GM19324 (cell line): ENCODE data around the gene KRT14.
"Not testable (repeated sequence)": the region's sequence is repeated elsewhere in the genome, so short reads cannot be mapped to it uniquely, and the experiment has no call there.

Experiments
- ATAC-seq: cut with Tn5 transposase; IDR thresholded peaks from one replicate; pipeline ENCODE4 v1.9.1; 2021; ENCODE audit warnings: mild to moderate bottlenecking, moderate library complexity; ENCODE audit not compliant: unreplicated experiment, low FRiP score

The KRT14 gene

GRCh38 chr17:41580244-41580575, 6.5 kb downstream of the KRT14 start:
- no peak for ATAC-seq

- ATAC-seq, result no peak
Observed at GRCh38 chr17:41579484-41580243, 7.0 kb downstream of the KRT14 start.

- ATAC-seq, result no peak
Observed at GRCh38 chr17:41578971-41579370, 7.7 kb downstream of the KRT14 start.

GRCh38 chr17:41578538-41578937, 8.2 kb downstream of the KRT14 start:
- ATAC-seq, result no peak

- ATAC-seq, result not testable (repeated sequence)
Observed at GRCh38 chr17:41576740-41577139, 10.0 kb downstream of the KRT14 start.

GRCh38 chr17:41575336-41575735, 11.4 kb downstream of the KRT14 start:
- ATAC-seq, result no peak

GRCh38 chr17:41571561-41572434, 14.9 kb downstream of the KRT14 start, which contains the start of gene KRT9:
TSS of gene KRT9 (minus strand) at chr17:41572059. CDS start at chr17:41571992, 67 bp downstream.
- ATAC-seq, result no peak

GRCh38 chr17:41567317-41567716, 19.4 kb downstream of the KRT14 start:
- no peak for ATAC-seq

- no peak for ATAC-seq
Observed at GRCh38 chr17:41565338-41565737, 21.4 kb downstream of the KRT14 start.

GRCh38 chr17:41563607-41564170, 23.0 kb downstream of the KRT14 start:
- ATAC-seq, result no peak

- ATAC-seq, result no peak
Observed at GRCh38 chr17:41561554-41561953, 25.1 kb downstream of the KRT14 start.

GRCh38 chr17:41559548-41559947, 27.1 kb downstream of the KRT14 start:
- ATAC-seq, result no peak

- ATAC-seq, result no peak
Observed at GRCh38 chr17:41556931-41557330, 29.8 kb downstream of the KRT14 start.

- no peak for ATAC-seq
Observed at GRCh38 chr17:41556306-41556705, 30.4 kb downstream of the KRT14 start.

- no peak for ATAC-seq
Observed at GRCh38 chr17:41555105-41555887, 31.4 kb downstream of the KRT14 start.

- ATAC-seq, result no peak
Observed at GRCh38 chr17:41553987-41554680, 32.6 kb downstream of the KRT14 start.

- ATAC-seq, result no peak
Observed at GRCh38 chr17:41553176-41553575, 33.5 kb downstream of the KRT14 start.

GRCh38 chr17:41552455-41552854, 34.2 kb downstream of the KRT14 start:
- no peak for ATAC-seq

- no peak for ATAC-seq
Observed at GRCh38 chr17:41551365-41551764, 35.3 kb downstream of the KRT14 start.

GRCh38 chr17:41549596-41550039, 37.1 kb downstream of the KRT14 start:
- no peak for ATAC-seq
